Measurements from ENCODE around the gene AFF3. TPM values are rescaled to one million over a fixed set of nuclear protein-coding genes. Genes with fewer than 3 reads are reported as not detected.

AFF3 gene
- total and polyA plus RNA-seq, 2 experiments from 2014 or later = 7.3 to 7.8 TPM

GRCh38 chr2:100008956-100009355 is 133.4 kb downstream of the AFF3 start:
- Histone ChIP-seq H3K9me3 (ENCODE audit: low read depth) (no peaks in the 10 kb centered on the region), H4K20me1 (ENCODE audit: insufficient read depth, poor library complexity, severe bottlenecking) (no peaks in the 10 kb centered on the region), H2AFZ (no peak overlapping the region), H3K27me3 (no peaks in the 10 kb centered on the region), H3K9me2 (replicated peaks; ENCODE audit: insufficient read depth) (no peaks in the 10 kb centered on the region), H3K4me2 (peak overlapping the region; percentile 1), H3K27ac (peak overlapping the region; percentile 8), H3K4me1 (ENCODE audit: insufficient read depth) (peaks cover 7% of the 10 kb centered on the region), H3K36me3 (replicated peaks; ENCODE audit: insufficient read depth, low read depth) (no peaks in the 10 kb centered on the region), H3K79me2 (no peaks in the 10 kb centered on the region), H3K4me3 (no peak overlapping the region)
- WGBS (ENCODE audit: low lambda C conversion rate, missing lambda C conversion rate) = 41% methylated on average over 2 of the region's 2 CpGs
- no peak for DNase-seq (ENCODE audit: low spot score)
- no peak for TF ChIP-seq EZH2 (IDR thresholded peaks at IDR 0.05; ENCODE audit: borderline replicate concordance)
- no peak for TF ChIP-seq EZH2phosphoT487 (IDR thresholded peaks at IDR 0.05; ENCODE audit: low read depth, severe bottlenecking, unreplicated experiment)
- TF ChIP-seq CTCF (IDR thresholded peaks at IDR 0.05; ENCODE audit: poor library complexity) = no peak

- no peak for DNase-seq (ENCODE audit: low spot score)
- H3K4me2 ChIP-seq = no peak overlapping the region
- H2AFZ ChIP-seq = no peak overlapping the region
- no peaks in the 10 kb centered on the region for H3K9me2 ChIP-seq (replicated peaks; ENCODE audit: insufficient read depth)
- no peaks in the 10 kb centered on the region for H3K36me3 ChIP-seq (replicated peaks; ENCODE audit: insufficient read depth, low read depth)
- no peak overlapping the region for H3K27ac ChIP-seq
- H3K79me2 ChIP-seq = no peaks in the 10 kb centered on the region
- WGBS (ENCODE audit: low lambda C conversion rate, missing lambda C conversion rate) = 93% methylated on average over 12 of the region's 12 CpGs
- TF ChIP-seq EZH2phosphoT487 (IDR thresholded peaks at IDR 0.05; ENCODE audit: low read depth, severe bottlenecking, unreplicated experiment) (no peak), EZH2 (IDR thresholded peaks at IDR 0.05; ENCODE audit: borderline replicate concordance) (no peak), CTCF (IDR thresholded peaks at IDR 0.05; ENCODE audit: poor library complexity) (no peak)
- H3K4me1 ChIP-seq (ENCODE audit: insufficient read depth) = peaks cover 7% of the 10 kb centered on the region
- no peaks in the 10 kb centered on the region for H3K9me3 ChIP-seq (ENCODE audit: low read depth)
- H3K4me3 ChIP-seq = no peak overlapping the region
- H4K20me1 ChIP-seq (ENCODE audit: insufficient read depth, poor library complexity, severe bottlenecking) = no peaks in the 10 kb centered on the region
- H3K27me3 ChIP-seq = no peaks in the 10 kb centered on the region
Observed at GRCh38 chr2:100006516-100006915, 135.9 kb downstream of the AFF3 start.

GRCh38 chr2:100004959-100005387 is 137.4 kb downstream of the AFF3 start:
- Histone ChIP-seq H3K27me3 (no peaks in the 10 kb centered on the region), H3K4me2 (no peak overlapping the region), H2AFZ (no peak overlapping the region), H3K9me3 (ENCODE audit: low read depth) (no peaks in the 10 kb centered on the region), H4K20me1 (ENCODE audit: insufficient read depth, poor library complexity, severe bottlenecking) (no peaks in the 10 kb centered on the region), H3K4me1 (ENCODE audit: insufficient read depth) (peaks cover 7% of the 10 kb centered on the region), H3K79me2 (no peaks in the 10 kb centered on the region), H3K27ac (no peak overlapping the region), H3K4me3 (no peak overlapping the region), H3K36me3 (replicated peaks; ENCODE audit: insufficient read depth, low read depth) (no peaks in the 10 kb centered on the region), H3K9me2 (replicated peaks; ENCODE audit: insufficient read depth) (no peaks in the 10 kb centered on the region)
- TF ChIP-seq EZH2 (IDR thresholded peaks at IDR 0.05; ENCODE audit: borderline replicate concordance) (no peak), CTCF (IDR thresholded peaks at IDR 0.05; ENCODE audit: poor library complexity) (no peak), EZH2phosphoT487 (IDR thresholded peaks at IDR 0.05; ENCODE audit: low read depth, severe bottlenecking, unreplicated experiment) (no peak)
- 34% methylated on average over 2 of the region's 2 CpGs for WGBS (ENCODE audit: low lambda C conversion rate, missing lambda C conversion rate)
- DNase-seq (ENCODE audit: low spot score) = no peak

Data from hepatocyte (in vitro differentiated cells).